Astrocyte of the spinal cord (primary cell): ENCODE data around the gene MTA1.

ENCODE experiments used
- DNase-seq: peaks from one replicate; pipeline ENCODE4 v3.0.0; 2011; ENCODE audit warnings: low read depth, low spot score
- H3K4me3 ChIP-seq: 2 replicates; pipeline ENCODE4 v1.5.1; 2011; ENCODE audit warnings: low read depth, mild to moderate bottlenecking, low read length, moderate library complexity
- CTCF ChIP-seq: IDR thresholded peaks from 2 replicates; pipeline ENCODE4 v1.5.1; 2012; ENCODE audit warnings: low read depth, mild to moderate bottlenecking, low read length, inconsistent platforms
- in situ Hi-C: cut with HindIII; loops from 2 replicates; pipeline ENCODE4 v1.10.0; 2017; ENCODE audit warnings: low sequenced_read_pairs

Gene MTA1

GRCh38 chr14:105411017-105411941 lies 8.3 kb upstream of the MTA1 start:
- in situ Hi-C loops = no loop called here
- H3K4me3 ChIP-seq = peak overlapping the region; percentile 18
- DNase-seq = peak; percentile 22
- TF ChIP-seq CTCF = no peak

- in situ Hi-C loops = no loop called here
- H3K4me3 ChIP-seq = no peak overlapping the region
- no peak for TF ChIP-seq CTCF
- no peak for DNase-seq
Observed at GRCh38 chr14:105411985-105412770, 7.4 kb upstream of the MTA1 start.

GRCh38 chr14:105412771-105413543 lies 6.7 kb upstream of the MTA1 start:
- in situ Hi-C loops = no loop called here
- H3K4me3 ChIP-seq = no peak overlapping the region
- no peak for DNase-seq
- no peak for TF ChIP-seq CTCF

- H3K4me3 ChIP-seq = no peak overlapping the region
- in situ Hi-C loops = no loop called here
- no peak for TF ChIP-seq CTCF
- DNase-seq = no peak
Observed at GRCh38 chr14:105413544-105413886, 6.1 kb upstream of the MTA1 start.

- peak; percentile 54 for TF ChIP-seq CTCF
- DNase-seq = peak; percentile 68
- H3K4me3 ChIP-seq = peak overlapping the region; percentile 27
- in situ Hi-C loops = no loop called here
Observed at GRCh38 chr14:105414456-105415371, 4.9 kb upstream of the MTA1 start.
